A673 (cell line): ENCODE measurements around the gene ARHGAP40.

Source experiments
- CTCF ChIP-seq: fragments of 300-800, 200-600 bp; sonication (generic); conservative IDR thresholded peaks from 2 replicates; pipeline ENCODE4 v1.5.1; 2017; ENCODE audit warnings: low read depth, mild to moderate bottlenecking, antibody characterized with exemption, low read length, moderate library complexity, mixed read lengths
- EZH2 ChIP-seq: fragments of 200-600 bp; sonication (generic); IDR thresholded peaks from 2 replicates; pipeline ENCODE4 v1.6.1; 2017; ENCODE audit warnings: borderline replicate concordance, low read depth, mild to moderate bottlenecking, mixed read lengths, antibody characterized with exemption, low read length; ENCODE audit not compliant: poor library complexity, severe bottlenecking

GRCh38 chr20:38585404-38586180 is 16.0 kb upstream of the ARHGAP40 start:
- TF ChIP-seq CTCF (no peak), EZH2 (no peak)
